Inflammatory macrophage treated with lipopolysaccharide for 1 hour (primary cell): ENCODE results near the gene PARP11.
"Not testable (repeated sequence)": the region's sequence is repeated elsewhere in the genome, so short reads cannot be mapped to it uniquely, and the experiment has no call there.

Source experiments
- DNase-seq, 2 donors: peaks; one replicate each; pipeline ENCODE4 v3.0.0-alpha.2; 2020 to 2022

PARP11 gene

GRCh38 chr12:3882896-3883564 is 9.8 kb upstream of the PARP11 start:
- DNase-seq, result peak; percentile 14 to 26

- no peak for DNase-seq
Measured at GRCh38 chr12:3882406-3882805, 9.2 kb upstream of the PARP11 start.

DNA sequence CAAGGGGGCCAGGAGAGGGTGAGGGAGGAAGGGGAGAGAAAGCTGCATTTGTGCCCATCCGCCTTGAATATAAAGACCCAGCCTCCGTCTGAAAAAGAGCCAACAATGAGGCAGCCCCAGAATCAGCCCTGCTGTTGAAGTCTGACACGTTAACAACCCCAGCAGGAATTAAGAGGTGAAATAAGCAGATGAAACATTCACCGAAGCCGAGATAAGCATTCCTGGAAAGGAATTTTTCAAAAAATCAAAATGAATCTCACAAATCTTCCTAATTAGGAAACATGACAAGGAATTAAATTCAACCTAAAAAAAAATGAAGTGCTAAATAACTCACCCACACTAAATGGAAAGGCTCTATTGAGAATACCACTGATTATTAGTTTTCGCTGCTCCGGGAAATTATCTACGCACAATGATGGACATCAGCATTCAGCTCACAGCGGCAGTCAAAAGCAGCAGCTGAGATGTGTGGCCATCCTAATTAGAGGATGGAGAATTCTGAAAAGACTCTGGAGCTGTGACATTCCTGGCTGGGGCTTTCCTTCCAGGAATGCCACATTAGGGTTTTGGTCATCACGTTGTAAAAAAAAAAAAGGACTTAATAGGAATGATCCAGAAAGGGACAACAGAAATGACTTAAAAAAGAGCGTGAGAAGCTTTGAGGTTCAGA is 8.2 kb upstream of the PARP11 start:
- no peak for DNase-seq

GRCh38 chr12:3879846-3880245 is 6.6 kb upstream of the PARP11 start:
- no peak for DNase-seq

DNA sequence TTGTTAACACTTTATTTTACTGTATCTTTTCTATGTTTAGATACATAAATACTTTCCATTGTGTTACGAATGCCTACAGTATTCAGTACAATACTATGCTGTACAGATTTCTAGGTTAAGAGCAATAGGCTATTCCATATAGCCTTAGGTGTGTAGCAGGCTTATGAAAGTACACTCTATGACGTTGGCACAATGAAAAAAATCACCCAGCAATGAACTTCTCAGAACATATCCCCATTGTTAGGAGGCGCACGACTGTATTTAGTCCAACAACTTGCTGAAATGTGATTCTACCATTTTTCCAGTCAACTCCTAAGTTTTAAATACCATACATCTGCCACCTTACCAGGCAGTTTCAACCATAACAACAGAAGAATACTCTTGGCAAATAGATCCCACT is 1.8 kb downstream of the PARP11 start:
- DNase-seq, result no peak

DNA sequence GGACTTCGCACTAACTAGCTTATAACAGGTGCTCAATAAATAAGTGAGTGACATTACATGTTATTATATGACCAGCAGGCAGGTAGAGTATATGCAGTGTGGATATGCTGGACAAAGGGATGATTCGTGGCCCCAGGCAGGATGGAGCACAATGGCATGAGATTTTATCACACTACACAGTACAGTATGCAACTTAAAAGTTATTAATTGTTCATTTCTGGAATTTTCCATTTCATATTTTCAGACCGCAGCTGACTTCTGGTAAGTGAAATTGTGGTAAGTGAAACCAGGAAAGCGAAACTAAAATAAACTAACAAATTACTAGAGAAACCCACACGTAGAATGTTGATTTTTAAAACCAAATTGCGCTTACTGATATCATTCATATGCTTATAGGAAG is 3.3 kb downstream of the PARP11 start:
- peak; percentile 15 to 59 for DNase-seq

DNA sequence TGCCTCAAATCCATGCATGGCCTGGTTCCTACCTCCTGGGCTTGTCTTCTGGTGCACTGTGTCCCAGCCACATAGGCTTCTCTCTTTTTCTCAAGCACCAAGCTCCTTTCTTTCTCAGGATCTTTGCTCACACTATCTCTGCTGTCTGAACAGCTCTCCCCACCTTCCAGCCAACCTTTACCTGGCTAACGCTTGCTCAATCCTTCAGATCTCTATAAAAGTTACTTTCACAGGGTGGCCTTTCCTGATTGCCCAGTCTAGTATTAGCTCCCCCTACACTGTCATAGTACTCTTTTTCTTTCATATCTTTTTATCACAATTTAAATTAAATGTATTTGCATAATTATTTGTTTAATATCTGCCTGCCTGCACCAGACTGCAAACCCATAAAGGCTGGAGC is 3.8 kb downstream of the PARP11 start:
- no peak for DNase-seq

DNA sequence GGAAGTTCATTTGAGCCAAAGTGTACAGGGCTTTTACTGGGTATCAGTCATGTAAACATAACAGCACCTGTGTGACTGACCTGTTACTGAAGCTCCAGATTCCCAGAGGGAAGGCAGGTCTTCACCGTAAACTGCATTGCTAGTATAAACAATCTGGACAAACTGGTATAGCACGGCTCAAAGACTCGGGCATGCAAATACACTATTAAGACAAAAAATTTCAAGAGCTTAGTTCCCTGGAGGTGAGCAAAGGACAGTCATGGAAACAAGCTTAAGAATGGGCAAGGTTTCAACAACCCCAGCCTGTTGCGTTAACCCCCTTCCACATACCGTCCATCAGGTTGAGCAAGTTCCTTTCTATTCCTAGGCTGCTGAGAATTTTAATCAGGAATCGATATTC is 9.4 kb downstream of the PARP11 start:
- DNase-seq, result no peak

DNA sequence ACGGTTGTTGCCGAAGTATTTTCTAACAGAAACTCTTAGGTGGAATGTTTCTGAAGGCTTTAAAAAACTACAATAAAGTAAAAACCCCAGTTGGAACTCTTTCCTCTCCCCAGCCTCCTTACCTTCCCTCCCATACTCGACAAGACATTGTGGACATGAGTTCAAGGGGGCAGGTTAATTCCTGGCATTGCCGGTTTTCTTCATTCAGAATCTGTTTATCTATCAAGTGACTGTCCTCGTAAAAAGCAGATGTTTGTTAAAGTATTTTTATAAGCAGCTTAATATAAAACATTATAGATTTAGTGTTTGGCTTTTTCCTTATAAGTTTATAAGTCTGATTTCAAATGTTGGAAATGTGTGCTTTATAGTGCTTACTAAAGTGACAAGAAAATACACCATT is 30.7 kb downstream of the PARP11 start:
- no peak for DNase-seq

DNA sequence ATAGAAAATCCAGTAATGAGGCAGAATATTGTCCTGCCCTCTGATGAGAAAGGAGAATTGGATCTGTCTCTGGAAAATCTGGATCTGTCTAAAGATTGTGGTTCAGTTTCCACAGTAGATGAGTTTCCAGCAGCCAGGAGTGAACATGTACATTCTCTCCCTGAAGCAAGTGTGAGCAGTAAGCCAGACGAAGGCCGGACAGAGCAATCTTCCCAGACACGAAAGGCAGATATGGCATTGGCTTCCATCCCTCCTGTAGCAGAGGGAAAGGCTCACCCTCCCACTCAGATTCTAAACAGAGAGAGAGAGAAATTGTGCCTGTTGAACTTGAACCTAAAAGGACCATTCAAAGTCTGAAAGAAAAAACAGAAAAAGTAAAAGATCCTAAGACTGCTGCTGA is 31.4 kb downstream of the PARP11 start:
- DNase-seq, result no peak

DNA sequence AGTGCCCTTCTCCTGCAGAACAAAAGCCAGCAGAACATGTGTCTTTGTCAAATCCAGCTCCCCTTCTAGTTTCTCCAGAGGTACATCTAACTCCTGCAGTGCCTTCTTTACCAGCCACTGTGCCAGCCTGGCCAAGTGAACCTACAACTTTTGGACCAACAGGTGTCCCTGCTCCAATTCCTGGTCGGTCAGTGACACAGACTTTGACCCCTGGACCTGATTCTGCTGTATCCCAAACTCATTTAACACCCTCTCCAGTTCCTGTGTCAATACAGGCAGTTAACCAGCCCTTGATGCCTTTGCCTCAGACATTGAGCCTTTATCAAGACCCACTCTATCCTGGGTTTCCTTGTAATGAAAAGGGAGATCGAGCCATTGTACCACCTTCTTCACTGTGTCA is 32.4 kb downstream of the PARP11 start:
- not testable (repeated sequence) for DNase-seq

GRCh38 chr12:3839745-3840144 is 33.5 kb downstream of the PARP11 start:
- DNase-seq, result not testable (repeated sequence)

GRCh38 chr12:3838701-3839548 is 34.3 kb downstream of the PARP11 start:
- peak; percentile 43 to 51 for DNase-seq

GRCh38 chr12:3838076-3838475 is 35.1 kb downstream of the PARP11 start:
- DNase-seq, result peak; percentile 79 to 80

- DNase-seq, result no peak
Measured at GRCh38 chr12:3837049-3837448, 36.1 kb downstream of the PARP11 start.

DNA sequence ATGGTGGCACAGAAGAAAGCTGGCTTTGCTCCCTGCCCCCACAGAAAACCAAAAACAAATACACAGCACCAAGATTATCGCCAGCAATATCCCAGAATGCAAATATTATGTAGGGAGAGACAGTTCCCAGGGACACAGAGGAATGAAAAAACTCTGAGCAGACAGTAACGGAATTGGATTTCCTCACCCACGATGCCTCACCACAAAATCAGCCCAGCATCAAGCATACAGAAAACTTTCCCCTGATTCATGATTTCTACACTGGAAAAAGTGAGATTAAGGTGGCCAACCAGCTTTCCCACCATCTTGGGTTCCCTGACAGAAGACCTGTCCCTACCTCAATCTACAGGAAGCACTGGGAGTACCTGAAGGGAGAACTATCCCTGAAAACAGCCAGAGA is 36.6 kb downstream of the PARP11 start:
- DNase-seq, result peak in 1 of 2 donors; percentile 13

DNA sequence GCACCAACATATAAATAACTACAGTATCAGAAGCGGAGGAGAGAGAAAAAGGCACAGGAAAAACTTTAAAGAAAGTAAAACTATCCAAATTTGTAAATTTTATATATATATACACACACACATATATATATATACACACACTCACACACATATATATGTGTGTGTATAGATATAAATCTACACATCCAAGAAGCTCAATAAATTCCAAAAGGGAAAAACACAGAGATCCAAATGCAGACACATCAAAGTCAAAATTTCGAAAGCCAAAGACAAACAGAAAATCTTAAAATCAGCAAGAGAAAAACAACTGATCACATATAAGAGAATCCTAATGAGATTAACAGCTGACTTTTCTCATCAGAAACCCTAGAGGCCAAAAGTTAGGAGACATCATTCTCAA is 37.3 kb downstream of the PARP11 start:
- no peak for DNase-seq

- peak in 1 of 2 donors; percentile 11 for DNase-seq
Measured at GRCh38 chr12:3834774-3835173, 38.4 kb downstream of the PARP11 start.

GRCh38 chr12:3833670-3834310 is 39.4 kb downstream of the PARP11 start:
- no peak for DNase-seq

DNA sequence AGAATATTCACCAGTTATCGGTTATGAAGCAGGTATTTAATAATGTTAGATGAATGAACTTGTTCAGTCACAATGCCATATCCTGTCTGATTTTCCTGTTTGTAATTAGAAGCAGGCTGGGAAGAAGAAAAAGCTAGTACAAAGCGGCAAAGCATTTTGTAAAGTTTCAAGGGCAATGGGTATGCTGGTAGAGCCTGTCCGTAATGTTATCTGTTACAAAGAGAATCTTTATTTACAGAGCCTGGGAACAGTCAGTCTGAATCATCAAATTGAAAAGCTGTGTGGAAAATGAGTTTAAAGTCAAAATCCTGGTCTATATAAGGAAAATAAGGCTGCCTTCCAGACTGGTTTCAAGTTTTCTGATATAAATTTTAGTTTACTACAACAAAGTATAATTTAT is 40.5 kb downstream of the PARP11 start:
- no peak for DNase-seq

- DNase-seq, result no peak
Measured at GRCh38 chr12:3828888-3829287, 44.3 kb downstream of the PARP11 start.

GRCh38 chr12:3827301-3828000 is 45.7 kb downstream of the PARP11 start:
- DNase-seq, result peak in 1 of 2 donors; percentile 44

DNA sequence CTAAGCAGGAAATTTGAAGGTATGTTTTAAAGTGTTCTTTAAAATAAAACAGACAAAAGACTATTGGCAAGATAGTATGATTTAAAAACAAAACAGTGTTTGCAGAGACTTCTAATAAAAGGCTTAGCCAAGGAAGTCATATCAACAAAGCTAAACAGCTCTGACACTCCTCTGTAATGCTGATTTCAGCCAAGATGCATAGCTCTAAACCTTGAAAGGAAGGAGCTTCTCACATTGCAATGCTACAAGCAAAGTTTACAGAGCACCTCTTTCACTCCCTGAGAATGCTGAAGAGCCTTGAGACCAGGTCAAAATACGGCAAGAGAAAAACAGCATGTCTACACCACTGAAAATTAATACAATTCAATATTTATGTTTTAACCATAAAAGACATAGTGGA is 51.8 kb downstream of the PARP11 start:
- DNase-seq, result no peak
